Placental pericyte (primary cell): ENCODE measurements around the gene YJEFN3. TPM values are rescaled to one million over a fixed set of nuclear protein-coding genes. Genes with fewer than 3 reads are reported as not detected.

Experiments
- total RNA-seq: library from RNA; depleted of rRNA; stranded (reverse); fragments of >200 nt; gene quantifications from 2 replicates; pipeline ENCODE4 v1.2.3, GENCODE V29; 2012

Gene YJEFN3
- total RNA-seq: 0.57 and 0.66 TPM in 2 replicates

GRCh38 chr19:19528721-19529490 lies at the start of gene YJEFN3:
TSS of gene YJEFN3 (plus strand) at chr19:19528911. CDS start at chr19:19528933, 22 bp downstream.

GRCh38 chr19:19514881-19515641 lies 13.7 kb upstream of the YJEFN3 start, which contains the start of gene TSSK6:
TSS of gene TSSK6 (minus strand) at chr19:19515548. CDS start at chr19:19515427, 121 bp downstream.

GRCh38 chr19:19515642-19516519 lies 12.8 kb upstream of the YJEFN3 start, which contains the start of gene NDUFA13:
TSS of gene NDUFA13 (plus strand) at chr19:19516225. CDS start at chr19:19516239, 14 bp downstream.

GRCh38 chr19:19538061-19538784 lies 9.5 kb downstream of the YJEFN3 start, which contains the start of gene CILP2:
TSS of gene CILP2 (plus strand) at chr19:19538265. CDS start at chr19:19538350, 85 bp downstream.

Other genes with a start within 250 kb of the YJEFN3 start
- gene SUGP1, start 208.4 kb upstream of the YJEFN3 start, total RNA-seq: 35.0 and 44.8 TPM in 2 replicates
- gene MAU2, start 208.1 kb upstream of the YJEFN3 start, total RNA-seq: 46.0 and 48.8 TPM in 2 replicates
- 61.7 and 121 TPM in 2 replicates for gene GATAD2A, start 123.2 kb upstream of the YJEFN3 start, total RNA-seq
- gene TSSK6, start 13.4 kb upstream of the YJEFN3 start, total RNA-seq: 0.86 and 3.7 TPM in 2 replicates
- gene NDUFA13, start 12.7 kb upstream of the YJEFN3 start, total RNA-seq: 62.0 and 185 TPM in 2 replicates
- gene CILP2, start 9.4 kb downstream of the YJEFN3 start, total RNA-seq: 0.14 and 0.22 TPM in 2 replicates
- 0.22 TPM in 1 of 2 replicates, not detected in the other for gene PBX4, start 89.8 kb downstream of the YJEFN3 start, total RNA-seq
- 1.0 and 2.2 TPM in 2 replicates for gene LPAR2, start 99.3 kb downstream of the YJEFN3 start, total RNA-seq
- 5.9 and 10.7 TPM in 2 replicates for gene GMIP, start 114.7 kb downstream of the YJEFN3 start, total RNA-seq
- 70.5 and 94.9 TPM in 2 replicates for gene ATP13A1, start 134.8 kb downstream of the YJEFN3 start, total RNA-seq
- gene ZNF101, start 139.9 kb downstream of the YJEFN3 start, total RNA-seq: 2.8 and 9.3 TPM in 2 replicates
- 3.5 and 4.4 TPM in 2 replicates for gene ZNF14, start 204.2 kb downstream of the YJEFN3 start, total RNA-seq